ENCODE measurements around the gene CYLD.

CYLD gene

DNA sequence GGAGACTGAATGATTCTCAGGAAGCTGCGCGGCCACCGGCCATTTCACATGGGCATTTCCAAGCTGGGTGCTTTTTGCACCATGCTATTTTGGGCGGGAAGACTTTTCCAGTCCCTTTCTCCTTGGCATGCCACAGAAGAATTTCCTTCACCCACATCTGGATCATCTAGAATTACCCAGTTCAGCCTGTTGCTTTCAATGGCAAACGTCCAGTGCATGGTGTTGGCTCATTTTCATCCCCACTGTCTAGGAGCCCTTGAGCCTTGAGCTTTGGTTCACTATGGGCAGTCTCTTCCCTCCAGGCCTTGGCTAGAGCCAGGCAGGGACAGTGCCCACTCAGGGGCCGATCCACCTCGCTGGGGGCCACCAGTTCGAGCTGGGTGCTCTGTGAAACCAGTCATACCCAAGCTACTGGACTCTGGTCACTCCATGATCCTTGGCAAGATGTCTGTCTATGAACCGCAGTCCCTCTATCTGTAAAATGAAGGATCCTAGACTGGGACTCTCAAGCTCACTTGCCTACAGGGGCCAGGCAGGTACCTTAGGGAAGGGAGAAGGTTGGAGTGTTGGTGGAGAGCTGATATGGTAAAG is 71.1 kb downstream of the CYLD start:
- H3K9me3 ChIP-seq (ENCODE audit: low read length): no peaks in the 10 kb centered on the region
- H3K4me3 ChIP-seq (ENCODE audit: low read depth, low read length, poor library complexity, severe bottlenecking): no peak overlapping the region
- no peak overlapping the region for H3K4me2 ChIP-seq (ENCODE audit: low read length)
- peaks cover 3% of the 10 kb centered on the region; the same call in 1 of the 2 replicates for H3K27me3 ChIP-seq (ENCODE audit: insufficient read depth, low read length)
- H3K79me2 ChIP-seq (ENCODE audit: insufficient read depth, low read length): no peaks in the 10 kb centered on the region
- no peaks in the 10 kb centered on the region for H4K20me1 ChIP-seq (ENCODE audit: insufficient read depth, low read length)
- H3K27ac ChIP-seq (ENCODE audit: low read depth, low read length, poor library complexity, severe bottlenecking): no peak overlapping the region
- H3F3A ChIP-seq (ENCODE audit: insufficient read depth, low read length): no peaks in the 10 kb centered on the region
- H3K9me2 ChIP-seq (ENCODE audit: low read depth, low read length): no peaks in the 10 kb centered on the region
- no peaks in the 10 kb centered on the region for H3K36me3 ChIP-seq (ENCODE audit: insufficient read depth, low read length)
- TF ChIP-seq EZH2 (IDR thresholded peaks at IDR 0.05; ENCODE audit: borderline replicate concordance, low read length): no peak
- TF ChIP-seq, protein P1, sequence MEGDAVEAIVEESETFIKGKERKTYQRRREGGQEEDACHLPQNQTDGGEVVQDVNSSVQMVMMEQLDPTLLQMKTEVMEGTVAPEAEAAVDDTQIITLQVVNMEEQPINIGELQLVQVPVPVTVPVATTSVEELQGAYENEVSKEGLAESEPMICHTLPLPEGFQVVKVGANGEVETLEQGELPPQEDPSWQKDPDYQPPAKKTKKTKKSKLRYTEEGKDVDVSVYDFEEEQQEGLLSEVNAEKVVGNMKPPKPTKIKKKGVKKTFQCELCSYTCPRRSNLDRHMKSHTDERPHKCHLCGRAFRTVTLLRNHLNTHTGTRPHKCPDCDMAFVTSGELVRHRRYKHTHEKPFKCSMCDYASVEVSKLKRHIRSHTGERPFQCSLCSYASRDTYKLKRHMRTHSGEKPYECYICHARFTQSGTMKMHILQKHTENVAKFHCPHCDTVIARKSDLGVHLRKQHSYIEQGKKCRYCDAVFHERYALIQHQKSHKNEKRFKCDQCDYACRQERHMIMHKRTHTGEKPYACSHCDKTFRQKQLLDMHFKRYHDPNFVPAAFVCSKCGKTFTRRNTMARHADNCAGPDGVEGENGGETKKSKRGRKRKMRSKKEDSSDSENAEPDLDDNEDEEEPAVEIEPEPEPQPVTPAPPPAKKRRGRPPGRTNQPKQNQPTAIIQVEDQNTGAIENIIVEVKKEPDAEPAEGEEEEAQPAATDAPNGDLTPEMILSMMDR (IDR thresholded peaks at IDR 0.05; ENCODE audit: low read length): no peak
- no peak overlapping the region for H3K9ac ChIP-seq (ENCODE audit: low read length)
- no peaks in the 10 kb centered on the region for H3K4me1 ChIP-seq (ENCODE audit: insufficient read depth, low read length, severe bottlenecking)
- no peak overlapping the region for H2AFZ ChIP-seq (ENCODE audit: low read length)

DNA sequence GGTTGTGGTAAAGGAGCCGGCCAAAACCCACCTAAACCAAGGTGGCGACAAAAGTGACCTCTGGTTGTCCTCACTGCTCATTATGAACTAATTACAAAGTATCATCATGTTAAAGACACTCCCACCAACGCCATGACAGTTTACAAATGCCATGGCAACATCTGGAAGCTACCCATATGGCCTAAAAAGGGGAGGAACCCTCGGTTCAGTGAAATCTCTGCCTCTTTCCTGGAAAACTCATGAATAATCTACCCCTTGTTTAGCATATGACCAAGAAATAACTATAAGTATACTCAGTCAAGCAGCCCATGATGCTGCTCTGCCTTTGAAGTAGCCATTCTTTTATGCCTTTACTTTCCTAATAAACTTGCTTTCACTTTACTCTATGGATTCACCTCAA is 72.2 kb downstream of the CYLD start:
- Histone ChIP-seq H3K9me2 (ENCODE audit: low read depth, low read length) (no peaks in the 10 kb centered on the region), H3K4me2 (ENCODE audit: low read length) (no peak overlapping the region), H3K4me3 (ENCODE audit: low read depth, low read length, poor library complexity, severe bottlenecking) (no peak overlapping the region), H3K4me1 (ENCODE audit: insufficient read depth, low read length, severe bottlenecking) (no peaks in the 10 kb centered on the region), H3K9me3 (ENCODE audit: low read length) (no peaks in the 10 kb centered on the region), H3K79me2 (ENCODE audit: insufficient read depth, low read length) (no peaks in the 10 kb centered on the region), H3K36me3 (ENCODE audit: insufficient read depth, low read length) (no peaks in the 10 kb centered on the region), H3F3A (ENCODE audit: insufficient read depth, low read length) (no peaks in the 10 kb centered on the region), H3K27ac (ENCODE audit: low read depth, low read length, poor library complexity, severe bottlenecking) (no peak overlapping the region), H2AFZ (ENCODE audit: low read length) (no peak overlapping the region), H4K20me1 (ENCODE audit: insufficient read depth, low read length) (no peaks in the 10 kb centered on the region), H3K9ac (ENCODE audit: low read length) (no peak overlapping the region), H3K27me3 (ENCODE audit: insufficient read depth, low read length) (peaks cover 3% of the 10 kb centered on the region; the same call in 1 of the 2 replicates)
- TF ChIP-seq EZH2 (IDR thresholded peaks at IDR 0.05; ENCODE audit: borderline replicate concordance, low read length): no peak
- TF ChIP-seq, protein P1 (IDR thresholded peaks at IDR 0.05; ENCODE audit: low read length): no peak

DNA sequence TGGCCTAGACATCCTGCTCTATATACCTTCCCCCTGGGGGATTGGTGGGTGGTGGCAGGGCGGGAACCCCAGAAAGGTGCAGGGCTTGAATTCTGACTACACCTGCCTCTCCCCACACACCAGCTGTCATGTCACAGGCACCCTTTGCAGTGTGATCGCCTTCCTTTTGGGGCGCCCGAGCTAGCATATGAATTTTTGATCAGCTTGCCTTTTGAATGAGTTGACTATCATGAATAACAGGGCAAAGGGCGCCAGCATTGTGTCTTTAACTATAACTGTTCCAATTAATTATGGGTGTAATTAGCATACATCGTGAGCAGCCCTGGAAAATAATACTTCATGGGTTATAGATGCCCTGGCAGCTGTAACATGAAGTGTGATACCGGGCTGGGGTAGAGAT is 72.7 kb downstream of the CYLD start:
- Histone ChIP-seq H3K4me2 (ENCODE audit: low read length) (no peak overlapping the region), H2AFZ (ENCODE audit: low read length) (no peak overlapping the region), H3K9me2 (ENCODE audit: low read depth, low read length) (no peaks in the 10 kb centered on the region), H3K27me3 (ENCODE audit: insufficient read depth, low read length) (peaks cover 3% of the 10 kb centered on the region; the same call in 1 of the 2 replicates), H3K36me3 (ENCODE audit: insufficient read depth, low read length) (no peaks in the 10 kb centered on the region), H3F3A (ENCODE audit: insufficient read depth, low read length) (no peaks in the 10 kb centered on the region), H3K4me1 (ENCODE audit: insufficient read depth, low read length, severe bottlenecking) (no peaks in the 10 kb centered on the region), H3K4me3 (ENCODE audit: low read depth, low read length, poor library complexity, severe bottlenecking) (no peak overlapping the region), H3K79me2 (ENCODE audit: insufficient read depth, low read length) (no peaks in the 10 kb centered on the region), H3K27ac (ENCODE audit: low read depth, low read length, poor library complexity, severe bottlenecking) (no peak overlapping the region), H3K9me3 (ENCODE audit: low read length) (no peaks in the 10 kb centered on the region), H3K9ac (ENCODE audit: low read length) (no peak overlapping the region), H4K20me1 (ENCODE audit: insufficient read depth, low read length) (no peaks in the 10 kb centered on the region)
- TF ChIP-seq, protein P1 (IDR thresholded peaks at IDR 0.05; ENCODE audit: low read length): 0 out of 2 replicates have a peak, but pooled peaks have one; percentile 12
- no peak for TF ChIP-seq EZH2 (IDR thresholded peaks at IDR 0.05; ENCODE audit: borderline replicate concordance, low read length)
